Upper lobe of left lung (tissue), 6 donors: ENCODE data around the gene CD79B. TPM values are rescaled to one million over a fixed set of nuclear protein-coding genes. Genes with fewer than 3 reads are reported as not detected.

ENCODE experiments used
- ATAC-seq, 2 donors: fragments of 200-7000 bp; cut with Tn5 transposase; one replicate each; pipeline ENCODE4 v1.9.1; 2022; ENCODE audit warnings: mild to moderate bottlenecking in 2 of 2, moderate library complexity in 2 of 2; ENCODE audit not compliant: low FRiP score in 2 of 2
- DNase-seq, 2 donors: peaks; one replicate each; pipeline ENCODE4 v3.0.0-alpha.2; 2019 to 2020
- H3K27ac ChIP-seq, 4 donors: fragments of 200-600 bp; sonication (generic); one replicate each; pipeline ENCODE4 v1.5.1; 2016 to 2019
- H3K27me3 ChIP-seq, 4 donors: fragments of 200-600 bp; sonication (generic); one replicate each; pipeline ENCODE4 v1.5.1; 2017 to 2019
- H3K36me3 ChIP-seq, 4 donors: fragments of 200-600 bp; sonication (generic); one replicate each; pipeline ENCODE4 v1.5.1; 2016 to 2019
- H3K4me1 ChIP-seq, 4 donors: fragments of 200-600 bp; sonication (generic); one replicate each; pipeline ENCODE4 v1.5.1; 2018 to 2019
- H3K4me3 ChIP-seq, 4 donors: fragments of 200-600 bp; sonication (generic); one replicate each; pipeline ENCODE4 v1.5.1; 2017 to 2019; ENCODE audit warnings: mild to moderate bottlenecking in 2 of 4, moderate library complexity in 1 of 4
- H3K9me3 ChIP-seq, 4 donors: fragments of 200-600 bp; sonication (generic); one replicate each; pipeline ENCODE4 v1.5.1; 2018 to 2019
- CTCF ChIP-seq, 6 experiments: fragments of 450-650 bp in 4 of 6; fragments of 200-600 bp in 2 of 6; sonication (generic) in 2 of 6; IDR thresholded peaks; one replicate each; pipeline ENCODE4 v1.5.1; 2016 to 2019; ENCODE audit warnings: antibody characterized with exemption in 6 of 6
- EP300 ChIP-seq, 4 donors: sonication (generic); formaldehyde crosslinking; IDR thresholded peaks; one replicate each; pipeline ENCODE4 v1.5.1; 2017; ENCODE audit warnings: antibody characterized with exemption in 4 of 4, control low read depth in 2 of 4
- POLR2A ChIP-seq, 4 donors: fragments of 450-650 bp; IDR thresholded peaks; one replicate each; pipeline ENCODE4 v1.5.1; 2016 to 2017; ENCODE audit warnings: antibody characterized with exemption in 4 of 4, mild to moderate bottlenecking in 2 of 4
- POLR2AphosphoS5 ChIP-seq, 2 donors: sonication (generic); formaldehyde crosslinking; IDR thresholded peaks; one replicate each; pipeline ENCODE4 v1.5.1; 2017; ENCODE audit warnings: antibody characterized with exemption in 2 of 2
- WGBS, 2 donors: methylation state at CpG; one replicate each; pipeline ENCODE4 v1.1.5; 2017 to 2018; 5-methylcytosine and 5-hydroxymethylcytosine counted together
- total RNA-seq, 6 donors: library from RNA; depleted of rRNA in 4 of 6; stranded (reverse); fragments of >200 nt in 4 of 6; gene quantifications; one replicate each; pipeline versions ENCODE4 v1.1.0 to v1.2.1, GENCODE V29; 2016 to 2021
- donor health status: DM: no; HTN: no; CAD: no; lungs with moderate emphysema.
- donor health status: DM: no; HTN: yes; CAD: no; lungs with severe emphysema.

The CD79B gene
- total RNA-seq, 6 donors from 2014 or later = 0.91 to 6.3 (median 2.6) TPM; not detected in 1

- no peak for TF ChIP-seq POLR2AphosphoS5 (IDR thresholded peaks at IDR 0.05)
- no peak for TF ChIP-seq POLR2A (IDR thresholded peaks at IDR 0.05)
- ATAC-seq = no peak
- Histone ChIP-seq H3K27ac (no peak overlapping the region), H3K27me3 (no peaks in the 10 kb centered on the region), H3K4me3 (no peak overlapping the region), H3K9me3 (no peaks in the 10 kb centered on the region), H3K36me3 (no peaks in the 10 kb centered on the region), H3K4me1 (no peaks in the 10 kb centered on the region)
- no peak for DNase-seq
- WGBS, 2 donors = 79 to 83% methylated on average over 4 to 11 of the region's 11 CpGs
These were observed 23.1 kb upstream of the CD79B start for GRCh38 chr17:63955232-63955631.

GRCh38 chr17:63954402-63955063 is 22.4 kb upstream of the CD79B start:
- TF ChIP-seq POLR2A (IDR thresholded peaks at IDR 0.05) = no peak
- TF ChIP-seq EP300 (IDR thresholded peaks at IDR 0.05) = no peak
- TF ChIP-seq CTCF (IDR thresholded peaks at IDR 0.05) = no peak
- TF ChIP-seq POLR2AphosphoS5 (IDR thresholded peaks at IDR 0.05) = no peak
- no peak overlapping the region for H3K27ac ChIP-seq
- no peaks in the 10 kb centered on the region for H3K36me3 ChIP-seq
- H3K27me3 ChIP-seq = no peaks in the 10 kb centered on the region
- no peaks in the 10 kb centered on the region for H3K9me3 ChIP-seq
- no peak for ATAC-seq
- WGBS, 2 donors = 60 to 63% methylated on average over 5 to 11 of the region's 11 CpGs
- DNase-seq = no peak
- no peak overlapping the region for H3K4me3 ChIP-seq
- H3K4me1 ChIP-seq = no peaks in the 10 kb centered on the region

- Histone ChIP-seq H3K9me3 (no peaks in the 10 kb centered on the region), H3K4me1 (peaks cover 4 to 10% (median 6%) of the 10 kb centered on the region in 4 donors), H3K4me3 (no peak overlapping the region), H3K27me3 (no peaks in the 10 kb centered on the region), H3K27ac (no peak overlapping the region), H3K36me3 (no peaks in the 10 kb centered on the region)
- TF ChIP-seq CTCF (IDR thresholded peaks at IDR 0.05) = peak in 3 of 6 experiments; percentile 23 to 26 (median 25)
- no peak for TF ChIP-seq EP300 (IDR thresholded peaks at IDR 0.05)
- no peak for ATAC-seq
- DNase-seq = peak in 1 of 2 donors; percentile 30
- WGBS, 2 donors = 78 to 91% methylated on average over 8 to 29 of the region's 29 CpGs
These were observed 19.1 kb upstream of the CD79B start for GRCh38 chr17:63950940-63951907.

GRCh38 chr17:63949576-63950250 is 17.6 kb upstream of the CD79B start:
- no peaks in the 10 kb centered on the region for H3K9me3 ChIP-seq
- H3K4me3 ChIP-seq = no peak overlapping the region
- TF ChIP-seq EP300 (IDR thresholded peaks at IDR 0.05) = no peak
- no peak for TF ChIP-seq POLR2A (IDR thresholded peaks at IDR 0.05)
- TF ChIP-seq POLR2AphosphoS5 (IDR thresholded peaks at IDR 0.05) = no peak
- no peak for TF ChIP-seq CTCF (IDR thresholded peaks at IDR 0.05)
- no peak overlapping the region for H3K27ac ChIP-seq
- H3K4me1 ChIP-seq = peaks cover 5 to 15% (median 10%) of the 10 kb centered on the region in 4 donors
- H3K27me3 ChIP-seq = no peaks in the 10 kb centered on the region
- ATAC-seq (no peak), DNase-seq (no peak)
- WGBS, 2 donors = 80 to 83% methylated on average over 18 of the region's 18 CpGs
- H3K36me3 ChIP-seq = no peaks in the 10 kb centered on the region

GRCh38 chr17:63948521-63948920 is 16.4 kb upstream of the CD79B start:
- DNase-seq = no peak
- no peaks in the 10 kb centered on the region for H3K27me3 ChIP-seq
- H3K4me3 ChIP-seq = no peak overlapping the region
- 97 to 100% methylated on average over 4 to 9 of the region's 9 CpGs for WGBS, 2 donors
- no peak for ATAC-seq
- no peak overlapping the region for H3K27ac ChIP-seq
- H3K4me1 ChIP-seq = peaks cover 5 to 15% (median 10%) of the 10 kb centered on the region in 4 donors
- H3K9me3 ChIP-seq = no peaks in the 10 kb centered on the region
- no peak for TF ChIP-seq POLR2A (IDR thresholded peaks at IDR 0.05)
- no peak for TF ChIP-seq POLR2AphosphoS5 (IDR thresholded peaks at IDR 0.05)
- no peak for TF ChIP-seq CTCF (IDR thresholded peaks at IDR 0.05)
- TF ChIP-seq EP300 (IDR thresholded peaks at IDR 0.05) = no peak
- H3K36me3 ChIP-seq = no peaks in the 10 kb centered on the region
